ENCODE data around the gene DENND6B. TPM values are rescaled to one million over a fixed set of nuclear protein-coding genes. Genes with fewer than 3 reads are reported as not detected.

DENND6B gene
- polyA plus RNA-seq, 1 donor from 2014 or later: 51.0 TPM

DNA sequence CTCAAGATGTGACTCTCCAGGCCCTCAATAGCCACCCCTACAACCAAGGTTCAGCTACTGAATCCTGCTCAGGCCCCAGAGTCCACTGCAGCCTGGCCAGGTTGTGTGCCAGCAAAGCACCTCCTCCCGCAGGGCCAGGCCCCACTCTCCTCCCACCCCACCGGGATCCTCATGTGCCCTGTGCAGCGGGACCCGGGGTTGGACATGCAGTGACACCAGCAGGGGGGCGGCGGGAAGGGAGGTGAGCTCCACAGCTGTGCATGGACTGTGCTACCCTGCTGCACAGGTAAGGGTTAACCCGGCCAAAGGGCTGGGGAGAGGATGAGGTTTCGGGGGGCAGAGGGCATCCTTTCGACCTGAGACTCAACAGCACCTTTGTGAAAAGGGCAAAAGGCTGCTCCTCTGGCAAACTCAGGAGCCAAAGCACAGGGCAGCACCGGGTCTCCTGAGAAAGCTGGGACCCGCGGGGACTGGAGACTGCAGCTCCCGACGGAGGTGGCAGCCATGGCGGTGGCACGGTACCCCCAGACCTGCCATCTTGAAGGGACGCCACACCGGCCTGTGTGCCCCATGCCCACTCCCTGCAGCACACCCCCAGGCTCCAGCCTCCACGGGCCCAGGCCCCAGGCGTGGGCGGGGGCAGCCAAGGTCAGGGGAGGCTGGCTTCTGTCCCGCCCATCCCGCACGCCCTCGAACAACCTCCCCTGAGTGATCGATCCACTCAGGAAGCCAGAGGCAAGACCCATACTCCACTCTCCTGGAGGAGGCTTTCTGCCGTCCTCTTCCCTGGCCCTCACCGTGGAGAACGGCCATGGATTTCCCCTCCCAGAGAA, 29.9 kb downstream of the DENND6B start:
- no peak for TF ChIP-seq RAD21 (conservative IDR thresholded peaks at IDR 0.05)
- TF ChIP-seq, protein P1, sequence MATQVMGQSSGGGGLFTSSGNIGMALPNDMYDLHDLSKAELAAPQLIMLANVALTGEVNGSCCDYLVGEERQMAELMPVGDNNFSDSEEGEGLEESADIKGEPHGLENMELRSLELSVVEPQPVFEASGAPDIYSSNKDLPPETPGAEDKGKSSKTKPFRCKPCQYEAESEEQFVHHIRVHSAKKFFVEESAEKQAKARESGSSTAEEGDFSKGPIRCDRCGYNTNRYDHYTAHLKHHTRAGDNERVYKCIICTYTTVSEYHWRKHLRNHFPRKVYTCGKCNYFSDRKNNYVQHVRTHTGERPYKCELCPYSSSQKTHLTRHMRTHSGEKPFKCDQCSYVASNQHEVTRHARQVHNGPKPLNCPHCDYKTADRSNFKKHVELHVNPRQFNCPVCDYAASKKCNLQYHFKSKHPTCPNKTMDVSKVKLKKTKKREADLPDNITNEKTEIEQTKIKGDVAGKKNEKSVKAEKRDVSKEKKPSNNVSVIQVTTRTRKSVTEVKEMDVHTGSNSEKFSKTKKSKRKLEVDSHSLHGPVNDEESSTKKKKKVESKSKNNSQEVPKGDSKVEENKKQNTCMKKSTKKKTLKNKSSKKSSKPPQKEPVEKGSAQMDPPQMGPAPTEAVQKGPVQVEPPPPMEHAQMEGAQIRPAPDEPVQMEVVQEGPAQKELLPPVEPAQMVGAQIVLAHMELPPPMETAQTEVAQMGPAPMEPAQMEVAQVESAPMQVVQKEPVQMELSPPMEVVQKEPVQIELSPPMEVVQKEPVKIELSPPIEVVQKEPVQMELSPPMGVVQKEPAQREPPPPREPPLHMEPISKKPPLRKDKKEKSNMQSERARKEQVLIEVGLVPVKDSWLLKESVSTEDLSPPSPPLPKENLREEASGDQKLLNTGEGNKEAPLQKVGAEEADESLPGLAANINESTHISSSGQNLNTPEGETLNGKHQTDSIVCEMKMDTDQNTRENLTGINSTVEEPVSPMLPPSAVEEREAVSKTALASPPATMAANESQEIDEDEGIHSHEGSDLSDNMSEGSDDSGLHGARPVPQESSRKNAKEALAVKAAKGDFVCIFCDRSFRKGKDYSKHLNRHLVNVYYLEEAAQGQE (IDR thresholded peaks at IDR 0.05; ENCODE audit: borderline replicate concordance): no peak
- no peak for TF ChIP-seq SMC3 (conservative IDR thresholded peaks at IDR 0.05; ENCODE audit: poor library complexity)
- no peak for TF ChIP-seq TAF1 (IDR thresholded peaks at IDR 0.05; ENCODE audit: low read depth)
- TF ChIP-seq, protein P2, sequence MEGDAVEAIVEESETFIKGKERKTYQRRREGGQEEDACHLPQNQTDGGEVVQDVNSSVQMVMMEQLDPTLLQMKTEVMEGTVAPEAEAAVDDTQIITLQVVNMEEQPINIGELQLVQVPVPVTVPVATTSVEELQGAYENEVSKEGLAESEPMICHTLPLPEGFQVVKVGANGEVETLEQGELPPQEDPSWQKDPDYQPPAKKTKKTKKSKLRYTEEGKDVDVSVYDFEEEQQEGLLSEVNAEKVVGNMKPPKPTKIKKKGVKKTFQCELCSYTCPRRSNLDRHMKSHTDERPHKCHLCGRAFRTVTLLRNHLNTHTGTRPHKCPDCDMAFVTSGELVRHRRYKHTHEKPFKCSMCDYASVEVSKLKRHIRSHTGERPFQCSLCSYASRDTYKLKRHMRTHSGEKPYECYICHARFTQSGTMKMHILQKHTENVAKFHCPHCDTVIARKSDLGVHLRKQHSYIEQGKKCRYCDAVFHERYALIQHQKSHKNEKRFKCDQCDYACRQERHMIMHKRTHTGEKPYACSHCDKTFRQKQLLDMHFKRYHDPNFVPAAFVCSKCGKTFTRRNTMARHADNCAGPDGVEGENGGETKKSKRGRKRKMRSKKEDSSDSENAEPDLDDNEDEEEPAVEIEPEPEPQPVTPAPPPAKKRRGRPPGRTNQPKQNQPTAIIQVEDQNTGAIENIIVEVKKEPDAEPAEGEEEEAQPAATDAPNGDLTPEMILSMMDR (IDR thresholded peaks at IDR 0.05; ENCODE audit: poor library complexity, severe bottlenecking): no peak
- TF ChIP-seq EZH2 (IDR thresholded peaks at IDR 0.05; ENCODE audit: borderline replicate concordance, insufficient read depth, low read length, poor library complexity, severe bottlenecking): no peak
- TF ChIP-seq MXI1 (conservative IDR thresholded peaks at IDR 0.05; ENCODE audit: poor library complexity, severe bottlenecking): no peak
- no peak for TF ChIP-seq POLR2AphosphoS5 (IDR thresholded peaks at IDR 0.05)
- no peak overlapping the region for H3K4me3 ChIP-seq (ENCODE audit: low read length)
- no peaks in the 10 kb centered on the region for H3K9me3 ChIP-seq (ENCODE audit: low read length)
- H3K27ac ChIP-seq (ENCODE audit: low read length): no peak overlapping the region
- H3K9me2 ChIP-seq (ENCODE audit: insufficient read depth, low read length): no peaks in the 10 kb centered on the region
- H3F3A ChIP-seq (ENCODE audit: insufficient read depth, low read length, poor library complexity, severe bottlenecking): no peaks in the 10 kb centered on the region
- H4K20me1 ChIP-seq (ENCODE audit: insufficient read depth): peaks cover 12% of the 10 kb centered on the region
- no peak overlapping the region for H3K4me2 ChIP-seq (ENCODE audit: low read length)
- peaks cover 50% of the 10 kb centered on the region for H3K79me2 ChIP-seq (replicated peaks; ENCODE audit: insufficient read depth, low read length)
- no peak overlapping the region for H3K9ac ChIP-seq (ENCODE audit: low read length)
- H3K36me3 ChIP-seq (ENCODE audit: insufficient read depth, low read length): no peaks in the 10 kb centered on the region
- no peak overlapping the region for H2AFZ ChIP-seq (ENCODE audit: low read depth, low read length)
- no peaks in the 10 kb centered on the region for H3K27me3 ChIP-seq (ENCODE audit: insufficient read depth, low read depth, low read length)

DNA sequence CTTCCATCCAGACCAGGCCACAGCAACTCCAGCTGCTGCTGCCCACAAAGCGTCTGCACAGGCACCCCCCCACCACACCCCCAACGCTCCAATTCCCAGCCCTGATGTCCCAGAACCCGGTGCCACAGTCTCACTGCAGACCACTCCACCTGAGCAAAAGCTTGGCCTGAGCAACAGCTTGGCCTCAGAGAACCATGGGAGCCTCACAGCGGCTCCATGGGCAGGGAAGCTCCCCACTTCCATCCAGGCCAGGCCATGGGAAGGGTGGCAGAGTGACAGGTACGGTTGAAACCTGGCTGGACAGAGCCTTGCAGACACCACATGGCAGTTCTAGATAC, 32.5 kb downstream of the DENND6B start:
- Histone ChIP-seq H3K4me3 (ENCODE audit: low read length) (no peak overlapping the region), H3F3A (ENCODE audit: insufficient read depth, low read length, poor library complexity, severe bottlenecking) (no peaks in the 10 kb centered on the region), H3K36me3 (ENCODE audit: insufficient read depth, low read length) (no peaks in the 10 kb centered on the region), H4K20me1 (ENCODE audit: insufficient read depth) (peaks cover 12% of the 10 kb centered on the region), H3K27ac (ENCODE audit: low read length) (no peak overlapping the region), H3K9me2 (ENCODE audit: insufficient read depth, low read length) (no peaks in the 10 kb centered on the region), H3K9me3 (ENCODE audit: low read length) (no peaks in the 10 kb centered on the region), H2AFZ (ENCODE audit: low read depth, low read length) (no peak overlapping the region), H3K27me3 (ENCODE audit: insufficient read depth, low read depth, low read length) (no peaks in the 10 kb centered on the region), H3K4me2 (ENCODE audit: low read length) (no peak overlapping the region), H3K9ac (ENCODE audit: low read length) (no peak overlapping the region), H3K79me2 (replicated peaks; ENCODE audit: insufficient read depth, low read length) (peaks cover 35% of the 10 kb centered on the region)
- TF ChIP-seq RAD21 (conservative IDR thresholded peaks at IDR 0.05): no peak
- no peak for TF ChIP-seq POLR2AphosphoS5 (IDR thresholded peaks at IDR 0.05)
